ENCODE measurements around the gene ERCC6. TPM values are rescaled to one million over a fixed set of nuclear protein-coding genes. Genes with fewer than 3 reads are reported as not detected.

Gene ERCC6
- total and polyA plus RNA-seq, 12 donors: 1.9 to 32.4 (median 21.6) TPM

DNA sequence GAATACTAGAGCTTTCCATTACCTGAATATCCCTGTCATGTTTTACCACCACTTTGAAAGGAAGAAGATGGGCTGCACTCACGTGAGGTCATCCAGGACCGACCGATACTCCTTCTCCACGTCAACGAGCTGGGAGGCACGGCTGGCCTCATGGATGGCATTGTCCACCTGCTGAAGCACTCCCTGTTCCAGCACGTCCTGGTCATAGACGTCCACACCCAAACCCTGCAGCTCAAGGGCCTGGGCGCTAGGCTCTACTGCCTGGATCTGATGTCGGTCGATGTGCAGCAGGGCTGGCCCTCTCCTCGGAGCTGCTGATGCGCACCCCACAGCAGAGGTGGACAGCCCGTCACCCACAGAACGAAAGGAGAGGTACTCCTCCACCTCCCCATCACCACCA lies 6.5 kb downstream of the ERCC6 start:
- WGBS, 2 donors: 96 to 97% methylated on average over 15 of the region's 15 CpGs
- H3K4me1 ChIP-seq: peaks cover 0 to 45% (median 27%) of the 10 kb centered on the region in 9 donors
- ATAC-seq (no peak), DNase-seq (no peak)
- TF ChIP-seq, protein P1, sequence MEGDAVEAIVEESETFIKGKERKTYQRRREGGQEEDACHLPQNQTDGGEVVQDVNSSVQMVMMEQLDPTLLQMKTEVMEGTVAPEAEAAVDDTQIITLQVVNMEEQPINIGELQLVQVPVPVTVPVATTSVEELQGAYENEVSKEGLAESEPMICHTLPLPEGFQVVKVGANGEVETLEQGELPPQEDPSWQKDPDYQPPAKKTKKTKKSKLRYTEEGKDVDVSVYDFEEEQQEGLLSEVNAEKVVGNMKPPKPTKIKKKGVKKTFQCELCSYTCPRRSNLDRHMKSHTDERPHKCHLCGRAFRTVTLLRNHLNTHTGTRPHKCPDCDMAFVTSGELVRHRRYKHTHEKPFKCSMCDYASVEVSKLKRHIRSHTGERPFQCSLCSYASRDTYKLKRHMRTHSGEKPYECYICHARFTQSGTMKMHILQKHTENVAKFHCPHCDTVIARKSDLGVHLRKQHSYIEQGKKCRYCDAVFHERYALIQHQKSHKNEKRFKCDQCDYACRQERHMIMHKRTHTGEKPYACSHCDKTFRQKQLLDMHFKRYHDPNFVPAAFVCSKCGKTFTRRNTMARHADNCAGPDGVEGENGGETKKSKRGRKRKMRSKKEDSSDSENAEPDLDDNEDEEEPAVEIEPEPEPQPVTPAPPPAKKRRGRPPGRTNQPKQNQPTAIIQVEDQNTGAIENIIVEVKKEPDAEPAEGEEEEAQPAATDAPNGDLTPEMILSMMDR (IDR thresholded peaks at IDR 0.05): no peak
- intact Hi-C loops (cut with DNase I): no loop called here
- H3K4me3 ChIP-seq: no peak overlapping the region
- no peaks in the 10 kb centered on the region for H3K9me3 ChIP-seq
- H3K36me3 ChIP-seq: peaks cover 0 to 57% (median 18%) of the 10 kb centered on the region in 9 donors
- H3K27me3 ChIP-seq: no peaks in the 10 kb centered on the region
- no peak overlapping the region for H3K27ac ChIP-seq

DNA sequence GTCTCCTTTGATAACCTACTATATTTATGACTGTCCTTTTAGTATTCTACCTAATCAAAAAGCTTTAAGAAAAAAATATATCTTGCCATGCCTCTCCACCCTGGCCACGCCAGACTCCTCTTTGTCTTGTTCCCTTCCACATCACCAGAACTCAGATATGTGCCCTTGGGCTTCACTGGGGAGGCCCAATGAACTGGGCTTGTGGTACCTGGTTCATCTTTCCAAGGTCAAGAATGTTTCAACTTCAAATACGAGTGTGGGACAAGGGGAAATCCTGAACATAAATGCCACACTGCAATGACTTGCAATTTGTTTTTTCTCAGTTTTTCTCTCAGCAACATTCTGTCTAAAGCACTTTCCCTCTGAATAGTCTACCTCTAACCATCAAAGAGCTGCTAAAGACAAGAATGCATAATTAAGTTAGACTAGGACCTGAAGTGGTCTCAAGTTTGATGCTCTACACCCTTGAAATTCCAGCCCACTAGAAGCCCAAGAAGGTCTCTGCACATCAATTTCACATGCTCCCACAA lies 9.9 kb downstream of the ERCC6 start:
- 77 to 92% methylated on average over 2 of the region's 2 CpGs for WGBS, 2 donors
- H3K9me3 ChIP-seq: no peaks in the 10 kb centered on the region
- H3K4me1 ChIP-seq: peaks cover 0 to 27% (median 10%) of the 10 kb centered on the region in 9 donors
- TF ChIP-seq, protein P1 (IDR thresholded peaks at IDR 0.05): no peak
- no peak for DNase-seq
- H3K36me3 ChIP-seq: peaks cover 0 to 91% (median 26%) of the 10 kb centered on the region in 9 donors
- intact Hi-C loops (cut with DNase I): no loop called here
- H3K4me3 ChIP-seq: no peak overlapping the region
- no peak overlapping the region for H3K27ac ChIP-seq
- H3K27me3 ChIP-seq: no peaks in the 10 kb centered on the region
- no peak for ATAC-seq

DNA sequence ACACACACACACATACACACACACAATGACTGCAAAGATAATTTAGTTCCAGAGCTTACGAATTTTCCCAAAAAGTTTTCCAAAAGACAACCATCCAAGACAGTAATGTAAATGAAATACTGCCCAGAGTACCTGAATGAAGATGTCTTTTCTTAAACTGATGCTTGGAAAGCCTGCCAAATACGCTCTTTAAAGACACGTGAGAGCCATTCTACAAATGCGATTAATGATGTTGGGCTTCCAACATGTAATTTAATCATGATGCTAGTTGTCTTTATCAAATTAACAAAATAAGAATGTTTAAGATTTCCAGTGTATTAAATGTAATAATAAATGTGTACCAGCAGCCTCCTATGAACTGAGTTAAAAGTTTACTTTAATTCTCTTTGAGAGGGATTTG lies 11.1 kb downstream of the ERCC6 start:
- H3K27ac ChIP-seq: no peak overlapping the region
- no peaks in the 10 kb centered on the region for H3K27me3 ChIP-seq
- DNase-seq: no peak
- ATAC-seq: no peak
- peaks cover 0 to 100% (median 26%) of the 10 kb centered on the region in 9 donors for H3K36me3 ChIP-seq
- WGBS, 2 donors: 87 to 94% methylated on average over 4 of the region's 4 CpGs
- peaks cover 0 to 19% (median 0%) of the 10 kb centered on the region in 9 donors for H3K4me1 ChIP-seq
- TF ChIP-seq, protein P1 (IDR thresholded peaks at IDR 0.05): no peak
- intact Hi-C loops (cut with DNase I): no loop called here
- H3K4me3 ChIP-seq: no peak overlapping the region
- H3K9me3 ChIP-seq: no peaks in the 10 kb centered on the region

DNA sequence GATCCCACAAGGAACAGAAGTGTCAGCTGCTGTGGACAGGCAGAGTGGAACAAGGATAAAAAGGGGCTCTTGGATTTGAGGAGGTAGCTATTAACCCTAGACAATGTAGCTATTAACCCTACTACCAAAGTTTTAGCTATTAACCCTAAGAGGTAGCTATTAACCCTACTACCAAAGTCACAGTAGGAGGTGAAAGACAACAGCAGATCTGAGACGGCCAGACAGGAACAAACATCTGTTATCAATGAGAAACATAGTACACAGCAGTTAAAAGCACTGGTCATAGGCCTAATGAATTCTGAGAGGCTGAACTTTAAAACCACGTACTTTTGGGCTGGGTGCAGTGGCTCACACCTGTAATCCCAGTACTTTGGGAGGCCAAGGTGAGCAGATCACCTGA lies 11.9 kb downstream of the ERCC6 start:
- peaks cover 0 to 19% (median 0%) of the 10 kb centered on the region in 9 donors for H3K4me1 ChIP-seq
- no peak for DNase-seq
- 88 to 92% methylated on average over 2 of the region's 2 CpGs for WGBS, 2 donors
- H3K27ac ChIP-seq: no peak overlapping the region
- peaks cover 0 to 98% (median 21%) of the 10 kb centered on the region in 9 donors for H3K36me3 ChIP-seq
- intact Hi-C loops (cut with DNase I): no loop called here
- H3K9me3 ChIP-seq: no peaks in the 10 kb centered on the region
- H3K4me3 ChIP-seq: no peak overlapping the region
- no peak for ATAC-seq
- TF ChIP-seq, protein P1 (IDR thresholded peaks at IDR 0.05): no peak
- H3K27me3 ChIP-seq: no peaks in the 10 kb centered on the region
